ENCODE data around the gene IFI27. TPM values are rescaled to one million over a fixed set of nuclear protein-coding genes. Genes with fewer than 3 reads are reported as not detected.

IFI27 gene
- total and polyA plus RNA-seq, 9 of the 15 experiments (the other 6 are each of a cell fraction or from before 2014, with no cell fraction given) = 0.19 to 3.4 (median 1.4) TPM; not detected in 1

DNA sequence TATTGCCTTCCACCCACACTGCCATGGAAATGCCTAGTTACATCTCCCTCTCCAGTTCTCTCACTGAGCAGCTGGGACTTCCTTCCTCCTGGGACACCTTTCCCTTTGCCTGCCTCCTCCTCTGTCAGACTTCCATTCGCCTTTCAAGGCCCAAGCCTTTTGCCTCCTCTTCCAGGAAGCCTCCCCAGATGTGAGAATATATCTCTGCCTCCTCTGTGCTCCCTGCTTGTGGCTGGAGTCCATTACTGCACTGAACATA lies 15.8 kb downstream of the IFI27 start:
- no TSS peak for BruUV-seq (replicated peaks)
- CTCF ChIA-PET (ENCODE audit: low intra/inter-chr PET ratio) = no interaction called here

DNA sequence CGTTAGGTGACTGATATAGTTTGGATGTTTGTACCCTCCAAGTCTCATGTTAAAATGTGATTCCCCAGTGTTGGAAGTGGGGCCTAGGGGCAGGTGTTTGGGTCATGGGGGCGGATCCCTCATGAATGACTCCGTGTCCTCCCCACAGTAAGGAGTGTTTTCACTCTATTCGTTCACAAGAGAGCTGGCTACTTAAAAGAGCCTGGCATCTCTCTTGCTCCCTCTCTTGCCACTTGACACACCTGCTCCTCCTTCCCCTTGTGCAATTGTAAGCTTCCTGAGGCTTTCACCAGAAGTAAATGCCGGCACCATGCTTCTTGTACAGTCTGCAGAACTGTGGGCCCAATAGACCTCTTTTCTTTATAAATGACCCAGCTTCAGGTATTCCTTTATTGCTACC lies 16.3 kb downstream of the IFI27 start:
- DNase-seq (ENCODE audit: extremely low read depth in 1 of 4, low spot score in 3 of 4) = no peak
- BruUV-seq (replicated peaks) = no TSS peak
- Histone ChIP-seq H3K4me2 (ENCODE audit: insufficient read depth, low read length) (no peak overlapping the region), H3K9me1 (ENCODE audit: control insufficient read depth, insufficient read depth, low read length) (no peaks in the 10 kb centered on the region), H3K27ac (ENCODE audit: extremely low read depth, low read depth, low read length) (no peak overlapping the region), H3K36me3 (ENCODE audit: control insufficient read depth, insufficient read depth, low read length) (no peaks in the 10 kb centered on the region), H3K9ac (ENCODE audit: insufficient read depth in 1 of 2, low read depth in 2 of 2, low read length in 2 of 2) (no peak overlapping the region), H4K20me1 (replicated peaks; ENCODE audit: control insufficient read depth, insufficient read depth, low read length) (no peaks in the 10 kb centered on the region), H3K4me1 (replicated peaks in 1 of 2; ENCODE audit: control insufficient read depth in 2 of 2, insufficient read depth in 2 of 2, low read length in 2 of 2) (peaks cover 0 to 7% of the 10 kb centered on the region in 2 experiments; a peak in 3 of 5 replicates), H2AFZ (ENCODE audit: low read depth, low read length) (no peak overlapping the region), H3K27me3 (ENCODE audit: control insufficient read depth in 2 of 2, insufficient read depth in 2 of 2, low read length in 2 of 2) (peaks cover 0 to 20% of the 10 kb centered on the region in 2 experiments; a peak in 2 of 5 replicates), H3K9me3 (replicated peaks; ENCODE audit: control insufficient read depth, insufficient read depth, low read depth, low read length) (no peaks in the 10 kb centered on the region), H3K79me2 (ENCODE audit: control insufficient read depth, insufficient read depth, low read length) (no peaks in the 10 kb centered on the region), H3K4me3 (no peak overlapping the region)
- no peak for ATAC-seq
- ChIA-PET CTCF (ENCODE audit: low intra/inter-chr PET ratio) (no interaction called here), POLR2A (no interaction called here)
- in situ Hi-C loops (cut with MboI) = no loop called here
- no peak for FAIRE-seq
- 3% methylated on average over 5 of the region's 5 CpGs for WGBS (ENCODE audit: insufficient coverage, low coverage, missing lambda C conversion rate)
- intact Hi-C loops (cut with micrococcal nuclease) = no loop called here
- no peak for TF ChIP-seq ZNF212 (CRISPR knock-in tag; IDR thresholded peaks at IDR 0.05)
- no peak for TF ChIP-seq NFATC3 (IDR thresholded peaks at IDR 0.05)
- no peak for TF ChIP-seq CAMTA2 (CRISPR knock-in tag; conservative IDR thresholded peaks at IDR 0.05)
- TF ChIP-seq LARP7 (IDR thresholded peaks at IDR 0.05) = no peak
- TF ChIP-seq HDAC3 (IDR thresholded peaks at IDR 0.05; ENCODE audit: borderline replicate concordance, partially characterized antibody) = no peak
- no peak for TF ChIP-seq NFE2 (IDR thresholded peaks at IDR 0.05; ENCODE audit: low read depth)
- TF ChIP-seq TOE1 (IDR thresholded peaks at IDR 0.05; ENCODE audit: borderline replicate concordance) = no peak
- TF ChIP-seq TOE1 (CRISPR knock-in tag; IDR thresholded peaks at IDR 0.05; ENCODE audit: borderline replicate concordance, low read depth) = no peak
- TF ChIP-seq ZNF668 (CRISPR knock-in tag; IDR thresholded peaks at IDR 0.05) = no peak
- no peak for TF ChIP-seq KLF10 (CRISPR knock-in tag; IDR thresholded peaks at IDR 0.05)
- TF ChIP-seq CBX2 (IDR thresholded peaks at IDR 0.05; ENCODE audit: insufficient read depth, low read length, poor library complexity, severe bottlenecking) = no peak
- TF ChIP-seq, protein P1, sequence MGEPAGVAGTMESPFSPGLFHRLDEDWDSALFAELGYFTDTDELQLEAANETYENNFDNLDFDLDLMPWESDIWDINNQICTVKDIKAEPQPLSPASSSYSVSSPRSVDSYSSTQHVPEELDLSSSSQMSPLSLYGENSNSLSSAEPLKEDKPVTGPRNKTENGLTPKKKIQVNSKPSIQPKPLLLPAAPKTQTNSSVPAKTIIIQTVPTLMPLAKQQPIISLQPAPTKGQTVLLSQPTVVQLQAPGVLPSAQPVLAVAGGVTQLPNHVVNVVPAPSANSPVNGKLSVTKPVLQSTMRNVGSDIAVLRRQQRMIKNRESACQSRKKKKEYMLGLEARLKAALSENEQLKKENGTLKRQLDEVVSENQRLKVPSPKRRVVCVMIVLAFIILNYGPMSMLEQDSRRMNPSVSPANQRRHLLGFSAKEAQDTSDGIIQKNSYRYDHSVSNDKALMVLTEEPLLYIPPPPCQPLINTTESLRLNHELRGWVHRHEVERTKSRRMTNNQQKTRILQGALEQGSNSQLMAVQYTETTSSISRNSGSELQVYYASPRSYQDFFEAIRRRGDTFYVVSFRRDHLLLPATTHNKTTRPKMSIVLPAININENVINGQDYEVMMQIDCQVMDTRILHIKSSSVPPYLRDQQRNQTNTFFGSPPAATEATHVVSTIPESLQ (CRISPR knock-in tag; IDR thresholded peaks at IDR 0.05) = no peak
- TF ChIP-seq NFIC (IDR thresholded peaks at IDR 0.05) = no peak

More for the DNA sequence above, 15.8 kb downstream of the IFI27 start:
- no peaks in the 10 kb centered on the region for H4K20me1 ChIP-seq (replicated peaks; ENCODE audit: control insufficient read depth, insufficient read depth, low read length)
- intact Hi-C loops (cut with micrococcal nuclease) (no loop called here), in situ Hi-C loops (cut with MboI) (no loop called here)
- no peak overlapping the region for H3K27ac ChIP-seq (ENCODE audit: extremely low read depth, low read depth, low read length)
- 8% methylated on average over 1 of the region's 1 CpG for WGBS (ENCODE audit: insufficient coverage, low coverage, missing lambda C conversion rate)
- DNase-seq (ENCODE audit: extremely low read depth in 1 of 4, low spot score in 3 of 4) (no peak), FAIRE-seq (no peak), ATAC-seq (no peak)
- H3K79me2 ChIP-seq (ENCODE audit: control insufficient read depth, insufficient read depth, low read length) = no peaks in the 10 kb centered on the region
- H3K4me3 ChIP-seq = no peak overlapping the region
- no peak overlapping the region for H3K4me2 ChIP-seq (ENCODE audit: insufficient read depth, low read length)
- H3K9ac ChIP-seq (ENCODE audit: insufficient read depth in 1 of 2, low read depth in 2 of 2, low read length in 2 of 2) = no peak overlapping the region
- no peaks in the 10 kb centered on the region for H3K9me1 ChIP-seq (ENCODE audit: control insufficient read depth, insufficient read depth, low read length)
- H3K4me1 ChIP-seq (replicated peaks in 1 of 2; ENCODE audit: control insufficient read depth in 2 of 2, insufficient read depth in 2 of 2, low read length in 2 of 2) = peaks cover 0 to 7% of the 10 kb centered on the region in 2 experiments; a peak in 3 of 5 replicates
- TF ChIP-seq, protein P2, sequence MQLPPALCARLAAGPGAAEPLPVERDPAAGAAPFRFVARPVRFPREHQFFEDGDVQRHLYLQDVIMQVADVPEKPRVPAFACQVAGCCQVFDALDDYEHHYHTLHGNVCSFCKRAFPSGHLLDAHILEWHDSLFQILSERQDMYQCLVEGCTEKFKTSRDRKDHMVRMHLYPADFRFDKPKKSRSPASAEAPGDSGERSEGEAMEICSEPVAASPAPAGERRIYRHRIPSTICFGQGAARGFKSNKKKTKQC (CRISPR knock-in tag; IDR thresholded peaks at IDR 0.05) = no peak
- TF ChIP-seq ZFP36 (IDR thresholded peaks at IDR 0.05; ENCODE audit: low read depth, low read length, partially characterized antibody) = peak; percentile 83
- no peak for TF ChIP-seq ETV5 (CRISPR knock-in tag; IDR thresholded peaks at IDR 0.05; ENCODE audit: low read depth)
- H2AFZ ChIP-seq (ENCODE audit: low read depth, low read length) = no peak overlapping the region
- peaks cover 0 to 20% of the 10 kb centered on the region in 2 experiments; a peak in 2 of 5 replicates for H3K27me3 ChIP-seq (ENCODE audit: control insufficient read depth in 2 of 2, insufficient read depth in 2 of 2, low read length in 2 of 2)
- no peaks in the 10 kb centered on the region for H3K9me3 ChIP-seq (replicated peaks; ENCODE audit: control insufficient read depth, insufficient read depth, low read depth, low read length)
- POLR2A ChIA-PET = no interaction called here
- no peaks in the 10 kb centered on the region for H3K36me3 ChIP-seq (ENCODE audit: control insufficient read depth, insufficient read depth, low read length)
